ENCODE data around the gene TMEM184A.

Gene TMEM184A

GRCh38 chr7:1544896-1545416, 11.0 kb downstream of the TMEM184A start:
- DNase-seq (ENCODE audit: low read depth), result no peak
- H3K4me3 ChIP-seq (ENCODE audit: low read length), result no peak overlapping the region
- no peak for TF ChIP-seq CTCF (conservative IDR thresholded peaks at IDR 0.05; ENCODE audit: low read length)

DNA sequence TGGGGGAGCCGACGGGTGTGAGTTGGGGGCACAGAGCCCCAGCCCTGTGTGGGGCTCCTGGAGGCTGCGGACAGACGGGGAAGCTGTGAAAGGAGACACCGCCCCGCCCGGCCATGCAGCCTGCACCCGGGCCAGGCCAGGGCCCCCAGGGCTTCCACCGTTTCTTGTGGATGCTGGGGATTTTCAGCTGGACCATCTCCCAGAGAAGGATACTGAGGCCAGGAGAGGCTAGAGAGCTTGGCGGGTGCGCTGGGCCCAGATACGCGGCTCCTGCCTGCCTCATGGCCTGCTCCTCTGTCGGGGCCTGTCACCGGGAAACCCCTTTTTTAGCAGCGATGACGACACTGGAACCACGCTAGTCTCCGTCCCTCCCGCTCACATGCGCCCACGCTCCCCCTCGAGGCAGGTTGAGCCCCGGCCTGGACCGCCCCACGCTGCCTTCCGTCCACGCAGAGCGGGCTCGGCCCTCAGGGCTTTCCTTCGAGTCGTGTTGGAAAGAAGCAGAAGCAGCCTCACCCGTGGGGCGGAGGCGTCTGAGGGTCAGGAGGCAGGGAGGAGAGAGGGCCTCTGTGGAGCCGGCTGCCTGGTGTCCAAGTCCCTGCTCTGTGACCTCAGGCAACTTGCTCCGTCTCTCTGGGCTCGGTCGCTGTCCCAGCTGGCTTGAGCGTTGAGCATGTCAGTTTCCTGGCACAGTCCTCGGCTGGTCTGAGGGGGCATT, 11.7 kb downstream of the TMEM184A start:
- no peak overlapping the region for H3K4me3 ChIP-seq (ENCODE audit: low read length)
- TF ChIP-seq CTCF (conservative IDR thresholded peaks at IDR 0.05; ENCODE audit: low read length), result no peak
- no peak for DNase-seq (ENCODE audit: low read depth)

DNA sequence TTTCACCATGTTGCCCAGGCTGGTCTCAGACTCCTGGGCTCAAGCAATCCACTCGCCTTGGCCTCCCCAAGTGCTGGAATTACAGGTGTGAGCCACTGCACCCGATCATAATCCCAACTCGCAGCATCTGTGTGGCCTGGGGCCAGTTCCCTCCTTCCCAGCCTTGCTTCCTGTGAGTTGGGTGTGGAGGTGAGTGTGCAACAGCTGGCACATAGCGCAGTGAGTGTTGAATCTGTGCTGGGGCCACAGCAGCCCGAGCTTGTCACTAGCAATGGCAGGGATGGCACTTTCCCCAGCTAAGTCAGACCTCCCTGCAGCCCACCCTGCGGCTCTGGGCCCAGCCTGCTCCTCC, 12.2 kb downstream of the TMEM184A start:
- TF ChIP-seq CTCF (conservative IDR thresholded peaks at IDR 0.05; ENCODE audit: low read length), result no peak
- DNase-seq (ENCODE audit: low read depth), result no peak
- H3K4me3 ChIP-seq (ENCODE audit: low read length), result no peak overlapping the region

DNA sequence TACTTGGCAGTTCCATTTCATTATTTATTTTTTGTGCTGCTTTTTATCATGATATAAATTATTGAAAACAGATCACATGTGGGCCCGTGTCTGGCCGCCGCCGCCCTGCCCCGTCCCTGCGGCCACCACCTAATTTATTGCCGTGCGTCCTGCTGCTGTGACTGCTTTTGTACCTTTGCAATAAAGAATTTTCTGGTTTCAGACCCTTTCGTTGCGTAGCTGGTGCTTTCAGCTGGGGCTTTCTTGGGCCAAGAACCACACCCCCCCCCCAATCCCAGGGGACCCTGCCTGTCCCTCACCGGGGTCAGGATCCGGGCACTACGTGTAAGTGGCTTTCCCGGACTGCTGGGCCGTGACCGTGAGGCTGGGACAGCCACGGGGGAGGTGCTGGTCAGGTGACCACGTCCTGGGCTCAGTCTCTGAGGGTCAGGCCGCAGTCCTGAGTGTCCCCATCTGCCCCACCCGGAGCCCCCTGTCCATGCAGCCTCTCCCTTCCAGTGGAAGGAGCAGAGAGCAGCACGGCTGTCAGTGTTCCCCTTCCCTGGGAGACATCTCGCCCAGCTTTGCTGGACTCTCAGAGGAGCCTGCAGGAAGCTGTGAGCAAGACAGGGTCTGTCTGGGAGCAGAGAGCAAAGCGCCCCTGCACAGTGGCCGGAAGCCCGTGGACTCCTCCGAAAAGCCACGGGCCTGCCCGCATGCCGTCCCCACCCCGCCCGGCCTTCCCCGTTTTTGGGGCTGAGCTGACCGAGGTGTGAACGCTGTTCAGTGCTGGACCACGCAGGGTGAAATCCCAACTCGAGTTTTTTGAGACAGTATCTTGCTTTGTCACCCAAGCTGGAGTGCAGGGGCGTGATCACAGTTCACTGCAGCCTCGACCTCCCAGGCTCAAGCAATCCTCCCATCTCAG, 12.9 kb downstream of the TMEM184A start:
- no peak for TF ChIP-seq CTCF (conservative IDR thresholded peaks at IDR 0.05; ENCODE audit: low read length)
- no peak overlapping the region for H3K4me3 ChIP-seq (ENCODE audit: low read length)
- DNase-seq (ENCODE audit: low read depth), result no peak

DNA sequence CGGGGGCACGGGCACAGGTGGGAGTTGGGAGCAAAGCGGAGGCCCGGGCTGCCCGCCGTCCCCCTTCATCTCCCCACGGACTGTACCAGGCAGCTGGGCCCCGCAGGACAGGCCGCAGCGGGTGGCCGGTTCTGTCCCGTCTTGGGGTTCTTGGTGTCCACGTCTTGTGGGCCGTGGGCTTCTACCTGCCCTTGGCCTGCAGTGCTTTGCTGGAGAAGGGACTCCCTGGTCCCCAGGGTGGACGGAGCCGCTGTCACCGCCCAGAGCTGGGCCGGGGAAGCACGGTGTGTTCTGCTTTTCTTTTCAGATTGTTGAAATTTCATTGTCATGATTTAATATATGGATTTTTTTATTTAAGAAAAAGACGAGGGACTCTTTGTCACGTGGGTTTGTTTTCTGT, 13.7 kb downstream of the TMEM184A start:
- H3K4me3 ChIP-seq (ENCODE audit: low read length), result no peak overlapping the region
- DNase-seq (ENCODE audit: low read depth), result no peak
- TF ChIP-seq CTCF (conservative IDR thresholded peaks at IDR 0.05; ENCODE audit: low read length), result no peak

- no peak for DNase-seq (ENCODE audit: low read depth)
- TF ChIP-seq CTCF (conservative IDR thresholded peaks at IDR 0.05; ENCODE audit: low read length), result no peak
- no peak overlapping the region for H3K4me3 ChIP-seq (ENCODE audit: low read length)
These were observed 14.4 kb downstream of the TMEM184A start for GRCh38 chr7:1541431-1542162.

Data from AG10803 (cell line).